ENCODE results near the gene MIPOL1. TPM values are rescaled to one million over a fixed set of nuclear protein-coding genes. Genes with fewer than 3 reads are reported as not detected.
A peak's percentile ranks its signal among the peaks of the same experiment; 100 is the strongest.

MIPOL1 gene
- total and polyA plus RNA-seq, 2 of the 13 experiments (the other 11 are each of a cell fraction or from before 2014, with no cell fraction given): 8.6 to 34.2 TPM

GRCh38 chr14:37413504-37414003, 215.8 kb downstream of the MIPOL1 start (continued):
- TF ChIP-seq ZXDC (CRISPR knock-in tag; IDR thresholded peaks at IDR 0.05) (no peak), GABPA (IDR thresholded peaks at IDR 0.05; ENCODE audit: low read depth, low read length) (no peak), GABPA (CRISPR knock-in tag; IDR thresholded peaks at IDR 0.05; ENCODE audit: low read depth) (no peak), DZIP1 (CRISPR knock-in tag; IDR thresholded peaks at IDR 0.05) (no peak), PRMT3 (CRISPR knock-in tag; IDR thresholded peaks at IDR 0.05; ENCODE audit: borderline replicate concordance, low read depth) (no peak), PCBP1 (IDR thresholded peaks at IDR 0.05; ENCODE audit: borderline replicate concordance, low read depth, low read length) (no peak), ATF3 (CRISPR knock-in tag; IDR thresholded peaks at IDR 0.05) (no peak), YEATS2 (CRISPR knock-in tag; IDR thresholded peaks at IDR 0.05; ENCODE audit: borderline replicate concordance) (no peak; the same call in 1 of the 2 replicates), TOPORS (CRISPR knock-in tag; IDR thresholded peaks at IDR 0.05) (no peak), ZBTB3 (CRISPR knock-in tag; IDR thresholded peaks at IDR 0.05; ENCODE audit: borderline replicate concordance, low read depth) (no peak), HIVEP1 (CRISPR knock-in tag; IDR thresholded peaks at IDR 0.05) (no peak), FOXP4 (CRISPR knock-in tag; IDR thresholded peaks at IDR 0.05) (peak; percentile 87), KLF6 (CRISPR knock-in tag; IDR thresholded peaks at IDR 0.05) (no peak), MTERF4 (CRISPR knock-in tag; IDR thresholded peaks at IDR 0.05) (no peak), DDIT3 (CRISPR knock-in tag; IDR thresholded peaks at IDR 0.05) (no peak; the same call in 1 of the 2 replicates), MBNL3 (CRISPR knock-in tag; conservative IDR thresholded peaks at IDR 0.05) (no peak), CBX2 (IDR thresholded peaks at IDR 0.05; ENCODE audit: low read depth, low read length) (no peak), CBX2 (CRISPR knock-in tag; IDR thresholded peaks at IDR 0.05; ENCODE audit: low read depth) (no peak), ZNF121 (CRISPR knock-in tag; IDR thresholded peaks at IDR 0.05) (no peak), NFATC3 (CRISPR knock-in tag; IDR thresholded peaks at IDR 0.05) (no peak), ZBTB7B (CRISPR knock-in tag; IDR thresholded peaks at IDR 0.05) (peak; percentile 66; the same call in 1 of the 2 replicates), MIER2 (CRISPR knock-in tag; IDR thresholded peaks at IDR 0.05) (no peak), ZNF564 (CRISPR knock-in tag; IDR thresholded peaks at IDR 0.05) (no peak)
